WI38 (cell line): ENCODE measurements around the gene GPR107.

ENCODE experiments used
- H3K4me3 ChIP-seq: 2 replicates; pipeline ENCODE4 v1.5.1; 2011; ENCODE audit warnings: low read depth, mild to moderate bottlenecking, control low read depth, low read length
- TF ChIP-seq, protein P1 (sequence below): IDR thresholded peaks from 2 replicates; pipeline ENCODE4 v1.5.1; 2012; ENCODE audit warnings: low read depth, mild to moderate bottlenecking, control low read depth, low read length

GPR107 gene

DNA sequence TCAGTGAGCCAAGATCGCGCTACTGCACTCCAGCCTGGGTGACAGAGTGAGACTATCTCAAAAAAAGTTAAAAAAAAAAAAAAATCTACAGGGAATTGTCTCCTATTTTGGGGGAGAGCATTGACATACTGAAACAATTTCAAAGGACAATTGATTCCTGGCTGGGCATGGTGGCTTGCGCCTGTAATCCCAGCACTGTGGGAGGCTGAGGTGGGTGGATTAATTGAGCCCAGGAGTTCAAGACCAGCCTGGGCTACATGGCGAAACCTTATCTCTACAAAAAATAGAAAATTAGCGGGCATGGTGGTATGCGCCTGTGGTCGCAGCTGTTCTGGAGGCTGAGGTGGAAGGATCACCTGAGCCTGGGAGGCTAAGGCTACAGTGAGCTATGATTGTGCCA lies 30.6 kb downstream of the GPR107 start:
- TF ChIP-seq, protein P1, sequence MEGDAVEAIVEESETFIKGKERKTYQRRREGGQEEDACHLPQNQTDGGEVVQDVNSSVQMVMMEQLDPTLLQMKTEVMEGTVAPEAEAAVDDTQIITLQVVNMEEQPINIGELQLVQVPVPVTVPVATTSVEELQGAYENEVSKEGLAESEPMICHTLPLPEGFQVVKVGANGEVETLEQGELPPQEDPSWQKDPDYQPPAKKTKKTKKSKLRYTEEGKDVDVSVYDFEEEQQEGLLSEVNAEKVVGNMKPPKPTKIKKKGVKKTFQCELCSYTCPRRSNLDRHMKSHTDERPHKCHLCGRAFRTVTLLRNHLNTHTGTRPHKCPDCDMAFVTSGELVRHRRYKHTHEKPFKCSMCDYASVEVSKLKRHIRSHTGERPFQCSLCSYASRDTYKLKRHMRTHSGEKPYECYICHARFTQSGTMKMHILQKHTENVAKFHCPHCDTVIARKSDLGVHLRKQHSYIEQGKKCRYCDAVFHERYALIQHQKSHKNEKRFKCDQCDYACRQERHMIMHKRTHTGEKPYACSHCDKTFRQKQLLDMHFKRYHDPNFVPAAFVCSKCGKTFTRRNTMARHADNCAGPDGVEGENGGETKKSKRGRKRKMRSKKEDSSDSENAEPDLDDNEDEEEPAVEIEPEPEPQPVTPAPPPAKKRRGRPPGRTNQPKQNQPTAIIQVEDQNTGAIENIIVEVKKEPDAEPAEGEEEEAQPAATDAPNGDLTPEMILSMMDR = no peak

DNA sequence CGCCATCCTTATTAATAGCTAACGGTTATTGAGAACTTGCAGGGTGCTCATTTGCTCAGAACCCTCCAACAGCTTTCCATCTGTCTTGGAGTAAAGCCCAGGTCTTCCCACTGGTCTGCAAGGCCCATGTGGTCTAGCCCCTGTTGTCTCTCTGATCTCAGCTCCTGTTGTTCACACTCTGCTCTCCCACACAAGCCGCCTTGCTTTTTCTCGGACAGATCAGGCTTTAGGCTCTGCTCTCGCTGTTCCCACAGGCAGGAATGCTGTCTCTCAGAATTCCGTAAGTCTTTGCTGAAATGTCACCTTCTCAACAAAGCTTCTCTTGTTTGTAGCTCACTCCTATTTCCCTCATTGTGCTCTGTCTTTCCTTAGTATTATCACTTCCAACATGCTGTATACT lies 34.3 kb downstream of the GPR107 start:
- H3K4me3 ChIP-seq = no peak overlapping the region
- TF ChIP-seq, protein P1 = no peak

More for the DNA sequence above, 30.6 kb downstream of the GPR107 start:
- no peak overlapping the region for H3K4me3 ChIP-seq

DNA sequence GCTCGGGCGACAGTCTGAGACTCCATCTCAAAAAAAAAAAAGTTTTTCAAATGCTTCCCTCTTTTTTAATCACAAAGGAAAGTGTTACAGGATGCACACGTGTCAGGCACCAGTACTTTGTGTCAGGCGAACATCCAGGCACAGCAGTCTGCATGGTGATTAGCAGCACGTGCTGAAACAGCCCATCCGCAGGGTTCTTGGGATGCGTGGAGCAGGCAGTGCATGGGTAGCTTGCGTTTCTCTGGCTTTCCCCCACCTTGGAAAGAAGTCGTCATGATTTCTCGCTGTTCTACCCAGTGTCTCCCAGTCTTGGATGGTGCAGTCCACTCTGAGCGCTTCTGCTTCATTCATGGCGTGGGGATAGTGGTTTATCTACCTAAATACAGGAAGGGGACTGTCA lies 35.4 kb downstream of the GPR107 start:
- TF ChIP-seq, protein P1 = no peak
- H3K4me3 ChIP-seq = no peak overlapping the region

DNA sequence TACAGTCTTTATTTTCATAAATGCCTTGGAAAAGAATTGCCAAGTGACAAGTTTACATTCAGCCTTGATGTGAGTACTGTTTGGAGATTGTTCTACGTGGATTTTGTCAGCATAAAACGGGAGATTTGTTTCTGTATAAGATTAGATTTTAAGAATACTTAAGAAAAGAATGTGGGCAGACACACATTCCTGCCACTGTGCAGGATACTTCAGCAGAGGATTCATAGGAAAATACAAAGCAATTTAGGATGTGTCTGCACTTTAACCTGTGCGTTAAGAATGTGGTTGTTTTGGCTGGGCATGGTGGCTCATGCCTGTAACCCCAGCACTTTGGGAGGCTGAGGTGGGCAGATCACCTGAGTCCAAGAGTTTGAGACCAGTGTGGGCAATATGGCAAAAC lies 37.2 kb downstream of the GPR107 start:
- TF ChIP-seq, protein P1 = no peak
- H3K4me3 ChIP-seq = no peak overlapping the region

DNA sequence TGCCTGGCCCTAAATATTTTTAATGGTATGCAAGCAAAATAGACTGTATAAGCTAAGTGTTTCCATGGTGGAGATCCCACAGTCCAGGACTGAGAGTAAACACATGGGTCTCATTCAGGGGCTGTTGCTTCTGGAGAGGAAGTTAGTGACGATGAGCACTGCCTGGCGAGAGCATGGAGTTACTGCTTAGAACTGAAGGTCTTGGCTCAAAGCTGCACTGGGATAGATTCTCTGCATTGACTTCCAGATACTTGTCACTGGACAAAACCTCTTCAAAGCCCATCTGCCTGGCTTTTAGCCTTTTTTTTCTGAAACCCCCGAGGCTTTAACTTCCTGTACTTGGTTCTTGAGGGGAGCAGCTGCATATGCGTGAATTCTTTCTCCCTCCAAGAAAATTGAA lies 39.2 kb downstream of the GPR107 start:
- TF ChIP-seq, protein P1 = no peak
- H3K4me3 ChIP-seq = no peak overlapping the region

DNA sequence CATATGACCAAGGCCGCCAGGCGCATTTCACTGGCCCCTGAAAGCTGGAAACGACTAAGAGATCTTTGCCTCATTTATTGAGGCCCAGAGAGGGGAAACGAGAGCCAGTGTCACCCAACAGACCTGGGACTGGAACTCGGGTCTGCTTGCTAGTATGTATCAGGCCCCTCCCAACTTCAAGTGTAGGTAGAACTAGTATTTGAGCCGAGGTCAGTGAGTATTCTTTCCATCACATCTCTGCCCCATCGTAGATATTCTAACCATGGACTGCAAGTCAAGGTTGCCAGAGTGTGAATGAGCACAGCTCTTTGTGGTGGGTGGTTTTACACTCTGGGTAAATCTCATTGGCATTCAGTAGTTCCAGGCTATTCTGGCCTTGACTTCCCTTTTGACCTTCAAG lies 42.2 kb downstream of the GPR107 start:
- TF ChIP-seq, protein P1 = no peak
- no peak overlapping the region for H3K4me3 ChIP-seq

DNA sequence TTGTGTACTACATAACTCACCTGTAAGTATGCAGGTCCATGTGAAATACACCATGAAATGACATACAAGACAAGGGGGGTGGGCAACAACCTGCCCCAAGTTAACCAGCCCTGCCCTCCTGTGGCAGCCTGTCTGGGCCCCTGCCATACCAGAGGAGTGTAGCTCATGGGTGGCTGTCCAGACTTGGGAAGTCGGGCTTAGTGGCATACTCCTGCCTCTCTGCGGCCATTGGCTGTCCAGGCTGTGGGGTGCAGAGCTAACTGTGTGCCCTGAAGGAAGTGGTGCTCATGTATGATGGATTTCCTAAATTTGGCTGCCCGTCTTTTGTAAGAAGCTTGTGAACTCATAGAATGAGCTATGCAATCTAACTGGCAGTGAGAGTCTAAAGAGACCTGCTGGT lies 47.0 kb downstream of the GPR107 start:
- TF ChIP-seq, protein P1 = no peak

More for the DNA sequence above, 47.0 kb downstream of the GPR107 start:
- H3K4me3 ChIP-seq = no peak overlapping the region
